Neural cell (in vitro differentiated cells): ENCODE results near the gene TBPL2. TPM values are rescaled to one million over a fixed set of nuclear protein-coding genes. Genes with fewer than 3 reads are reported as not detected.

Experiments used
- H2AFZ ChIP-seq: fragments of 200-600, 300-800 bp; sonication (generic), shearing (Covaris generic); 2 replicates; pipeline ENCODE4 v1.6.0; 2014; ENCODE audit warnings: low read depth, mild to moderate bottlenecking, antibody characterized with exemption, low read length, moderate library complexity
- H3F3A ChIP-seq: fragments of 200-600 bp; shearing (Covaris generic); 2 replicates; pipeline ENCODE4 v1.6.1; 2016; ENCODE audit warnings: mild to moderate bottlenecking, moderate library complexity, mixed read lengths, antibody characterized with exemption, low read length; ENCODE audit not compliant: insufficient read depth, poor library complexity, severe bottlenecking
- H3K27ac ChIP-seq: fragments of 200-600, 300-800 bp; sonication (generic), shearing (Covaris generic); 2 replicates; pipeline ENCODE4 v1.5.1; 2014; ENCODE audit warnings: mild to moderate bottlenecking, low read length, moderate library complexity
- H3K27me3 ChIP-seq: fragments of 300-800, 200-600 bp; sonication (generic), shearing (Covaris generic); 2 replicates; pipeline ENCODE4 v1.6.0; 2014; ENCODE audit warnings: mild to moderate bottlenecking, low read depth, low read length, moderate library complexity; ENCODE audit not compliant: insufficient read depth
- H3K36me3 ChIP-seq: fragments of 300-800, 200-600 bp; sonication (generic), shearing (Covaris generic); 2 replicates; pipeline ENCODE4 v1.5.1; 2014; ENCODE audit warnings: mild to moderate bottlenecking, antibody characterized with exemption, low read length, moderate library complexity; ENCODE audit not compliant: insufficient read depth
- H3K4me2 ChIP-seq: fragments of 300-800, 200-600 bp; sonication (generic), shearing (Covaris generic); 2 replicates; pipeline ENCODE4 v1.6.0; 2014; ENCODE audit warnings: mild to moderate bottlenecking, low read length
- H3K4me3 ChIP-seq: fragments of 300-800, 200-600 bp; sonication (generic), shearing (Covaris generic); 2 replicates; pipeline ENCODE4 v1.5.1; 2014; ENCODE audit warnings: mild to moderate bottlenecking, low read length, moderate library complexity
- H3K79me2 ChIP-seq: fragments of 200-600 bp; shearing (Covaris generic); replicated peaks from 2 replicates; pipeline ENCODE4 v1.6.0; 2014; ENCODE audit warnings: mild to moderate bottlenecking, low read length, moderate library complexity; ENCODE audit not compliant: insufficient read depth
- H3K9ac ChIP-seq: fragments of 300-800, 200-600 bp; sonication (generic), shearing (Covaris generic); 2 replicates; pipeline ENCODE4 v1.6.1; 2016; ENCODE audit warnings: mild to moderate bottlenecking, low read length, mixed read lengths
- H3K9me2 ChIP-seq: fragments of 200-600 bp; shearing (Covaris generic); 2 replicates; pipeline ENCODE4 v1.6.1; 2016; ENCODE audit warnings: mild to moderate bottlenecking, low read length, mixed read lengths; ENCODE audit not compliant: insufficient read depth
- H3K9me3 ChIP-seq: fragments of 200-600, 300-800 bp; sonication (generic), shearing (Covaris generic); 2 replicates; pipeline ENCODE4 v1.6.1; 2016; ENCODE audit warnings: mild to moderate bottlenecking, mixed run types, low read length, moderate library complexity, mixed read lengths
- H4K20me1 ChIP-seq: fragments of 200-600 bp; shearing (Covaris generic); 2 replicates; pipeline ENCODE4 v1.6.1; 2016; ENCODE audit warnings: mild to moderate bottlenecking, mixed run types; ENCODE audit not compliant: insufficient read depth
- CTCF ChIP-seq: fragments of 450-650 bp; IDR thresholded peaks from 2 replicates; pipeline ENCODE4 v1.5.1; 2014; ENCODE audit warnings: antibody characterized with exemption, mild to moderate bottlenecking, moderate library complexity; ENCODE audit not compliant: poor library complexity, severe bottlenecking
- EP300 ChIP-seq: fragments of 450-650 bp; conservative IDR thresholded peaks from 2 replicates; pipeline ENCODE4 v1.6.1; 2014; ENCODE audit warnings: antibody characterized with exemption, mild to moderate bottlenecking, moderate library complexity; ENCODE audit not compliant: poor library complexity, severe bottlenecking
- EZH2 ChIP-seq: fragments of 200-600, 300-800 bp; shearing (Covaris generic), sonication (generic); IDR thresholded peaks from 2 replicates; pipeline ENCODE4 v1.6.1; 2014; ENCODE audit warnings: antibody characterized with exemption, low read length, borderline replicate concordance, mild to moderate bottlenecking; ENCODE audit not compliant: insufficient read depth, poor library complexity, severe bottlenecking
- MXI1 ChIP-seq: fragments of 450-650 bp; conservative IDR thresholded peaks from 2 replicates; pipeline ENCODE4 v1.6.1; 2014; ENCODE audit warnings: antibody characterized with exemption, mild to moderate bottlenecking; ENCODE audit not compliant: poor library complexity, severe bottlenecking
- POLR2AphosphoS5 ChIP-seq: IDR thresholded peaks from 2 replicates; pipeline ENCODE4 v1.6.1; 2012
- RAD21 ChIP-seq: fragments of 450-650 bp; conservative IDR thresholded peaks from 2 replicates; pipeline ENCODE4 v1.6.1; 2014; ENCODE audit warnings: antibody characterized with exemption, mild to moderate bottlenecking, moderate library complexity
- REST ChIP-seq: IDR thresholded peaks from 2 replicates; pipeline ENCODE4 v1.6.1; 2012; ENCODE audit warnings: borderline replicate concordance
- SMC3 ChIP-seq: fragments of 450-650 bp; conservative IDR thresholded peaks from 2 replicates; pipeline ENCODE4 v1.6.1; 2014; ENCODE audit warnings: antibody characterized with exemption, mild to moderate bottlenecking, moderate library complexity; ENCODE audit not compliant: poor library complexity
- TAF1 ChIP-seq: IDR thresholded peaks from 2 replicates; pipeline ENCODE4 v1.6.1; 2012; ENCODE audit warnings: low read depth
- polyA plus RNA-seq: library from polyadenylated mRNA; depleted of rRNA; stranded (reverse); fragments of >200 nt; gene quantifications from 2 replicates; pipeline ENCODE4 v1.2.3, GENCODE V29; 2014

TBPL2 gene
- polyA plus RNA-seq, 1 donor from 2014 or later = not detected

GRCh38 chr14:55482936-55483605 lies 42.7 kb upstream of the TBPL2 start:
- no peaks in the 10 kb centered on the region for H4K20me1 ChIP-seq
- H3K27me3 ChIP-seq = no peaks in the 10 kb centered on the region
- H2AFZ ChIP-seq = no peak overlapping the region
- no peaks in the 10 kb centered on the region for H3K36me3 ChIP-seq
- no peaks in the 10 kb centered on the region for H3K9me2 ChIP-seq
- no peak overlapping the region for H3K4me2 ChIP-seq
- H3K27ac ChIP-seq = no peak overlapping the region
- H3F3A ChIP-seq = no peaks in the 10 kb centered on the region
- H3K79me2 ChIP-seq = no peaks in the 10 kb centered on the region
- no peak overlapping the region for H3K4me3 ChIP-seq
- no peak for TF ChIP-seq CTCF
- TF ChIP-seq TAF1 = no peak
- no peak for TF ChIP-seq REST
- TF ChIP-seq POLR2AphosphoS5 = no peak
- no peak for TF ChIP-seq EP300
- no peak for TF ChIP-seq MXI1
- TF ChIP-seq EZH2 = no peak
- no peak for TF ChIP-seq SMC3
- no peak for TF ChIP-seq RAD21
- H3K9me3 ChIP-seq = no peaks in the 10 kb centered on the region
- no peak overlapping the region for H3K9ac ChIP-seq

- H3K4me2 ChIP-seq = no peak overlapping the region
- H3K36me3 ChIP-seq = no peaks in the 10 kb centered on the region
- H3K79me2 ChIP-seq = no peaks in the 10 kb centered on the region
- H4K20me1 ChIP-seq = no peaks in the 10 kb centered on the region
- no peak overlapping the region for H2AFZ ChIP-seq
- TF ChIP-seq CTCF (no peak), POLR2AphosphoS5 (no peak), MXI1 (no peak), TAF1 (no peak), RAD21 (no peak), SMC3 (no peak), EP300 (no peak), REST (no peak), EZH2 (no peak)
- H3K9ac ChIP-seq = no peak overlapping the region
- no peak overlapping the region for H3K4me3 ChIP-seq
- H3K9me2 ChIP-seq = no peaks in the 10 kb centered on the region
- H3K27me3 ChIP-seq = no peaks in the 10 kb centered on the region
- no peaks in the 10 kb centered on the region for H3F3A ChIP-seq
- H3K9me3 ChIP-seq = no peaks in the 10 kb centered on the region
- no peak overlapping the region for H3K27ac ChIP-seq
These were observed 41.4 kb upstream of the TBPL2 start for GRCh38 chr14:55481769-55482168.
